HG03442 (cell line): ENCODE data around the gene SYNM.

Experiments
- ATAC-seq: cut with Tn5 transposase; IDR thresholded peaks from one replicate; pipeline ENCODE4 v1.9.1; 2021; ENCODE audit warnings: mild to moderate bottlenecking, moderate library complexity; ENCODE audit not compliant: unreplicated experiment

Gene SYNM

GRCh38 chr15:99165020-99165790 lies 60.3 kb downstream of the SYNM start:
- ATAC-seq, result no peak

GRCh38 chr15:99165956-99166689 lies 61.2 kb downstream of the SYNM start:
- no peak for ATAC-seq

GRCh38 chr15:99167201-99167600 lies 62.3 kb downstream of the SYNM start:
- ATAC-seq, result no peak

GRCh38 chr15:99167640-99168039 lies 62.8 kb downstream of the SYNM start:
- ATAC-seq, result no peak

- ATAC-seq, result no peak
Measured at GRCh38 chr15:99168601-99169580, 64.0 kb downstream of the SYNM start.

GRCh38 chr15:99169769-99170311 lies 65.0 kb downstream of the SYNM start:
- ATAC-seq, result no peak

GRCh38 chr15:99170476-99171065 lies 65.7 kb downstream of the SYNM start:
- no peak for ATAC-seq

GRCh38 chr15:99172171-99172570 lies 67.3 kb downstream of the SYNM start:
- no peak for ATAC-seq

GRCh38 chr15:99172989-99173388 lies 68.1 kb downstream of the SYNM start:
- no peak for ATAC-seq

GRCh38 chr15:99174567-99175395 lies 69.9 kb downstream of the SYNM start:
- no peak for ATAC-seq

- ATAC-seq, result no peak
Measured at GRCh38 chr15:99176757-99177156, 71.9 kb downstream of the SYNM start.

GRCh38 chr15:99177679-99178078 lies 72.8 kb downstream of the SYNM start:
- ATAC-seq, result no peak

GRCh38 chr15:99180086-99180963 lies 75.4 kb downstream of the SYNM start:
- ATAC-seq, result no peak

GRCh38 chr15:99180964-99181306 lies 76.1 kb downstream of the SYNM start:
- no peak for ATAC-seq

- ATAC-seq, result no peak
Measured at GRCh38 chr15:99181545-99181971, 76.7 kb downstream of the SYNM start.

- ATAC-seq, result no peak
Measured at GRCh38 chr15:99182791-99183190, 77.9 kb downstream of the SYNM start.
